Peyer's patch (tissue), 4 donors: ENCODE results near the gene TIGD1.

ENCODE experiments used
- CTCF ChIP-seq, 6 experiments: fragments of 450-650 bp in 4 of 6; fragments of 200-600 bp in 2 of 6; sonication (generic) in 1 of 6; IDR thresholded peaks; one replicate each; pipeline ENCODE4 v1.5.1; 2017 to 2019; ENCODE audit warnings: antibody characterized with exemption in 6 of 6, mild to moderate bottlenecking in 3 of 6, moderate library complexity in 1 of 6
- POLR2A ChIP-seq, 2 donors: fragments of 450-650 bp; IDR thresholded peaks; one replicate each; pipeline ENCODE4 v1.5.1; 2017; ENCODE audit warnings: antibody characterized with exemption in 2 of 2, mild to moderate bottlenecking in 2 of 2, moderate library complexity in 2 of 2

GRCh38 chr2:232569541-232569940 is 19.2 kb upstream of the TIGD1 start:
- no peak for TF ChIP-seq POLR2A (IDR thresholded peaks at IDR 0.05)
- no peak for TF ChIP-seq CTCF (IDR thresholded peaks at IDR 0.05)
